Hematopoietic multipotent progenitor cell treated with erythropoietin and hydrocortisone succinate and interleukin-3 and kit ligand, for 6 days (in vitro differentiated cells): ENCODE results near the gene TWIST2.

Source experiments
- DNase-seq: peaks from one replicate; pipeline ENCODE4 v3.0.0-alpha.2; 2015

The TWIST2 gene

GRCh38 chr2:238943338-238944067, 95.6 kb downstream of the TWIST2 start:
- no peak for DNase-seq

- peak; percentile 49 for DNase-seq
Observed at GRCh38 chr2:238945433-238946150, 97.7 kb downstream of the TWIST2 start.

- no peak for DNase-seq
Observed at GRCh38 chr2:238946318-238947242, 98.7 kb downstream of the TWIST2 start.

GRCh38 chr2:238947243-238947760, 99.4 kb downstream of the TWIST2 start:
- DNase-seq: no peak

- no peak for DNase-seq
Observed at GRCh38 chr2:238947920-238948710, 100.2 kb downstream of the TWIST2 start.

DNA sequence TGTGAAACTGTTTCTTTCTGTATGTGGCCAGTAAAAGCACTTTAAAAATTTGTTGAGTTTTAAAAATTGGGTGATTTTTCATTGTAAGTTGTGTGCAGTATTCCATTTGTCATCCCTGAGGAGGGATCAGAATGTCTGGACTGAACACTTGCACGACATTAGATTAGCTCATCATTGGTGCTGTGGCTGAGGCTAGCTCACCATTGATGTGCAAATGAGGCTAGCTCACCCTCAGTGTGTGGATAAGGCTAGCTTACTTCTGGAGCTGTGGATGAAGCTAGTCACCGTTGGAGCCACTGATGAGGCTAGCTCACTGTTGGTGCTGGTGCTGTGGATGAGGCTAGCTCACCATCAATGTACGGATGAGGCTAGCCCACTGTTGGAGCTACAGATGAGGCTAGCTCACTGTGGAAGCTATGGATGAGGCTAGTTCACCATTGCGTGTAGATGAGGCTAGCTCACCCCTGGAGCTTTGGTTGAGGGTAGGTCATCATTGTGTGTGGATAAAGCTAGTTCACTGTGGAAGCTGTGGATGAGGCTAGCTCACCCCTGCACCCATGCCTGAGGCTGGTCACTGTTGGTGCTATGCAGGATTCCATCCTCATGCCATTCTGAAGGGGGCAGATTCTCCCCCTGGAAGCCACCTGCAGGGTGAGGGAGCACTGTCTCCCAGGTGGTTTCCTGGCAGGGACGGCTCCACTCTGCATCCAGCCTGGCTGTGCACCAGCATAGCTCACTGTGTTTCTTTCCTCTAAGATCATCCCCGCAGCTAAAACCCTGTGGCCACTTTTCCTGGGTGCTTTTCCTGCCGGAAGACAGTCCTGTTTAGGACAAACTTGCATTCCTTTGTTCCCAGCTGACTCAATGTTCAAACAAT, 101.1 kb downstream of the TWIST2 start:
- DNase-seq: no peak

DNA sequence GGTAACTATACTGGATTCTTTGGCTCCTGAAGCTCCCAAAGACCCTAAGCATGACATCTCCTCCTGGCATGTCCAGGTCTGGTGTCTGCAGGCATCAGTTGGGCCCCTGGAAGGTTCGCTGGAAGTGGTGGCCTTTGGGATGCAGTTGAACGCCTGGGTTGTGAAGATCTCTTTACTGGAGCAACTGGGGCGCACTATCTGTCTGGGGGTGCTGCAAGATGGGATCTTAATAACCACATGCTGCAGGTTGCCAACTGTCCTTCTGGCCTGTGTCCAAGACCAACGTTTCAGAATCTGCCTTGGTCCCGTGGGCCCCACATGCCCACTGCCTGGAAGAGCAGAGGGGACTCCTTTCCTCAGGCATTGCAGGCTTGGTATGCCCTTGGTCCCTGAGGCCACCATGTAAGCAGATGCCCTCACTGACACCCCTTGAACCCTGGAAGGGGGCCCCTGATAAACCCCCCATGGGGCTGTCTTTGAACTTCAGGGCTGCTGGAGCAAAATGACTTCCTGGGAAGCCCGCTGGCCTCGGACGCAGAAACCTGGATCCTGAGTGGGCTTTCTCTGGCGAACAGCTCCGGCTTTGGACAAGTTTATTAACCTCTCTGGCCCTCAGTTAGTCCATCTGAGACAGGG, 101.9 kb downstream of the TWIST2 start:
- no peak for DNase-seq

DNA sequence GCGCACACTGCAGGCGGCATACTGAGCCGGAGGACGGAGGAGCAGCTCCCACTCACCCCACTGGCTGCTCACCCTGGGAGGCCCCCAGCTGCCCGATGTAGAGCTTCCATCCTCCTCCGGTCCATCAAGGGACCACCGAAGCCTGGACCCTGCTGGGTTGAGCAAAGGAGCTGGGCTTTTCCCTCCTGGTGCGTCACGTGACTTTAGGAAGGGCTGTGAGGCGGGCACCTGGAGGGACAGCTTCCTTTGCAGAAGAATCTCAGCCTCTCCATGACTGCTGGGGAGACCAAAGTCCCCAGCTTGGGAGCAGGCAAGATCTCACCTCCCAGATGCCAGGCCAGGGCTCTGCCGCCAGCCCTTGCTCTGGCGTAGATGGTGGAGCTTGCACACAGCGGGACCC, 102.7 kb downstream of the TWIST2 start:
- no peak for DNase-seq

GRCh38 chr2:238952261-238952919, 104.5 kb downstream of the TWIST2 start:
- DNase-seq: no peak

DNA sequence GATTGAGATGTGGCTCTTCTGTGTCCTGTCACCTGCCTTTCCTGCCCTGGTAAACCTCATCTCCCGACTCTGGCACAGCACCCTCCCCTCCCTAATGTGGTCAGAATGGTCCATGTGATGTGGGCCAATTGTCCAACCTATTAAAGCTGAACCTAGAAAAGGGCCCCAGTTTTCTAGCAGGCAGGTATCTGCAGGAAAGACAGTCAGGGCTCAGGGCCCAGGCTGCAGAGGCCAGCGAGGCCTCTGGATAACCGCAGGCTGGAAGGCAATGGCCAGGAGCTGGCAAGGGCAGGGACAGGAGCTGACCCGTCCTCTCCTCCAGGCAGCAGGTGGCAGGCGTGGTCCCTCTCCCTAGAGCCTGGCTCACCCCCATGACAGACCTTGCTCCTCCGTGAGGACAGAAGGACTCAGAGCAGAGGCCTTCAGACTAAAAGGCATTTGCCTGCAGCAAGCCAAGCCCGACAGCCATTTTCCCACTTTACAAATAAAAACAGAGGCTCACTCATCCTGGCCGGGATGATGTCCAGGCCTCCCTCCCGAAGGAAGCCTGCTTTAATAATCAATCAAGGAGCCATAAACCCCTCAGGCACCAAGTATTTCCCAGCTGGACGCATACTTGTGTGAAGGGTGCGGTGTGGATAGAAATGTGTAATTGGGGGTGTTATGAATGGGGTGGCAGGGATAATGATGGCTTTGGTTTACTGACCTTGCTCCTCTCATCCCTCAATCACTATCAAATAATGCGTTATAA, 107.1 kb downstream of the TWIST2 start:
- no peak for DNase-seq

GRCh38 chr2:238955648-238956531, 108.0 kb downstream of the TWIST2 start:
- no peak for DNase-seq

DNA sequence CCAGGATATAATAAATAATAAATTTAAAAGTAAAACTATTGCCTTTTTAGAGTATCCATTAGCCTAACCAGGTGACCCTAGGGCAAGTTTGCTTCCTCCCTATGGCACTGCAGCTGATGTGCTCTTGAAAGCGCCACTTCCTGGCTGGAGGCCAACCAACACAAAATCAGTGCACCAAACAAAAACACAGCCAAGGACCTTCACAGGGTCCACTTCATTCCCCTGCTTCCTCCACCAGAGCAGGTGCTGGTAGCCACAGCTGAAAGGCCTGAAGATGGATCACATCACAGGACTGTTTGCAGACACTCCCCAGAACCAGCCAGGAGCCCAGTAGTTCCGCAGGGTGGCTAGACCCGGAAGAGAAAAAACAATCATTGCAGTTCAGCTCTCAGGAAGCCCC, 108.8 kb downstream of the TWIST2 start:
- DNase-seq: no peak
